Measurements from ENCODE around the gene TMEM218. TPM values are rescaled to one million over a fixed set of nuclear protein-coding genes. Genes with fewer than 3 reads are reported as not detected.

The TMEM218 gene
- total and polyA plus RNA-seq, 9 donors = 13.0 to 37.3 (median 18.5) TPM

- DNase-seq = no peak
- Histone ChIP-seq H3K27me3 (no peaks in the 10 kb centered on the region), H3K4me3 (no peak overlapping the region), H3K4me1 (ENCODE audit: insufficient read depth) (no peaks in the 10 kb centered on the region), H3K36me3 (no peaks in the 10 kb centered on the region), H3K27ac (no peak overlapping the region), H3K9me3 (no peaks in the 10 kb centered on the region)
- WGBS, 3 donors = 91 to 96% (median 91%) methylated on average over 4 of the region's 4 CpGs
- intact Hi-C loops (cut with DNase I) = loop anchor here in 1 of 4 donors (10.0 kb wide), 1 partner anchor 191 kb away; no protein-coding TSS in a partner anchor
- TF ChIP-seq EP300 (IDR thresholded peaks at IDR 0.05) (no peak), CTCF (IDR thresholded peaks at IDR 0.05) (no peak), POLR2A (IDR thresholded peaks at IDR 0.05) (no peak)
Observed at GRCh38 chr11:125155767-125156166, 44.3 kb upstream of the TMEM218 start.

- H3K27ac ChIP-seq = no peak overlapping the region
- H3K4me1 ChIP-seq (ENCODE audit: insufficient read depth) = no peaks in the 10 kb centered on the region
- WGBS, 3 donors = 90 to 93% (median 92%) methylated on average over 6 of the region's 6 CpGs
- no peak overlapping the region for H3K4me3 ChIP-seq
- intact Hi-C loops (cut with DNase I) = loop anchor here in 1 of 4 donors (10.0 kb wide), 1 partner anchor 190 kb away; no protein-coding TSS in a partner anchor
- DNase-seq = no peak
- TF ChIP-seq EP300 (IDR thresholded peaks at IDR 0.05) (no peak), CTCF (IDR thresholded peaks at IDR 0.05) (no peak), POLR2A (IDR thresholded peaks at IDR 0.05) (no peak)
- no peaks in the 10 kb centered on the region for H3K27me3 ChIP-seq
- H3K9me3 ChIP-seq = no peaks in the 10 kb centered on the region
- H3K36me3 ChIP-seq = no peaks in the 10 kb centered on the region
Observed at GRCh38 chr11:125155100-125155444, 43.6 kb upstream of the TMEM218 start.

- TF ChIP-seq EP300 (IDR thresholded peaks at IDR 0.05) (no peak), CTCF (IDR thresholded peaks at IDR 0.05) (no peak), POLR2A (IDR thresholded peaks at IDR 0.05) (no peak)
- Histone ChIP-seq H3K9me3 (no peaks in the 10 kb centered on the region), H3K4me1 (ENCODE audit: insufficient read depth) (no peaks in the 10 kb centered on the region), H3K4me3 (no peak overlapping the region), H3K27me3 (no peaks in the 10 kb centered on the region), H3K36me3 (no peaks in the 10 kb centered on the region), H3K27ac (no peak overlapping the region)
- 60 to 71% (median 64%) methylated on average over 7 of the region's 7 CpGs for WGBS, 3 donors
- intact Hi-C loops (cut with DNase I) = loop anchor here in 1 of 4 donors (10.0 kb wide), 1 partner anchor 190 kb away; no protein-coding TSS in a partner anchor
- DNase-seq = no peak
Observed at GRCh38 chr11:125154378-125155099, 43.1 kb upstream of the TMEM218 start.

GRCh38 chr11:125153837-125154236, 42.4 kb upstream of the TMEM218 start:
- intact Hi-C loops (cut with DNase I) = loop anchor here in 1 of 4 donors (10.0 kb wide), 1 partner anchor 189 kb away; no protein-coding TSS in a partner anchor
- WGBS, 3 donors = 76 to 91% (median 88%) methylated on average over 2 of the region's 2 CpGs
- no peaks in the 10 kb centered on the region for H3K9me3 ChIP-seq

More at GRCh38 chr11:125153837-125154236, 42.4 kb upstream of the TMEM218 start:
- H3K36me3 ChIP-seq = no peaks in the 10 kb centered on the region
- H3K27ac ChIP-seq = no peak overlapping the region
- no peaks in the 10 kb centered on the region for H3K27me3 ChIP-seq
- no peak for DNase-seq
- H3K4me1 ChIP-seq (ENCODE audit: insufficient read depth) = no peaks in the 10 kb centered on the region
- TF ChIP-seq CTCF (IDR thresholded peaks at IDR 0.05) (no peak), EP300 (IDR thresholded peaks at IDR 0.05) (no peak), POLR2A (IDR thresholded peaks at IDR 0.05) (no peak)
- no peak overlapping the region for H3K4me3 ChIP-seq
